Stomach (tissue), 4 donors: ENCODE results near the gene TNFRSF8.

Experiments
- POLR2A ChIP-seq, 4 donors: fragments of 450-650 bp; IDR thresholded peaks; one replicate each; pipeline ENCODE4 v1.6.1; 2016; ENCODE audit warnings: antibody characterized with exemption in 4 of 4, control low read depth in 2 of 4, mild to moderate bottlenecking in 1 of 4, moderate library complexity in 1 of 4
- TF ChIP-seq, protein P1 (sequence below), 7 experiments: fragments of 450-650 bp in 4 of 7; fragments of 200-600 bp in 3 of 7; sonication (generic) in 3 of 7; IDR thresholded peaks; one replicate each; pipeline ENCODE4 v1.5.1; 2016 to 2019; ENCODE audit warnings: antibody characterized with exemption in 7 of 7, control low read depth in 2 of 7, mild to moderate bottlenecking in 1 of 7

DNA sequence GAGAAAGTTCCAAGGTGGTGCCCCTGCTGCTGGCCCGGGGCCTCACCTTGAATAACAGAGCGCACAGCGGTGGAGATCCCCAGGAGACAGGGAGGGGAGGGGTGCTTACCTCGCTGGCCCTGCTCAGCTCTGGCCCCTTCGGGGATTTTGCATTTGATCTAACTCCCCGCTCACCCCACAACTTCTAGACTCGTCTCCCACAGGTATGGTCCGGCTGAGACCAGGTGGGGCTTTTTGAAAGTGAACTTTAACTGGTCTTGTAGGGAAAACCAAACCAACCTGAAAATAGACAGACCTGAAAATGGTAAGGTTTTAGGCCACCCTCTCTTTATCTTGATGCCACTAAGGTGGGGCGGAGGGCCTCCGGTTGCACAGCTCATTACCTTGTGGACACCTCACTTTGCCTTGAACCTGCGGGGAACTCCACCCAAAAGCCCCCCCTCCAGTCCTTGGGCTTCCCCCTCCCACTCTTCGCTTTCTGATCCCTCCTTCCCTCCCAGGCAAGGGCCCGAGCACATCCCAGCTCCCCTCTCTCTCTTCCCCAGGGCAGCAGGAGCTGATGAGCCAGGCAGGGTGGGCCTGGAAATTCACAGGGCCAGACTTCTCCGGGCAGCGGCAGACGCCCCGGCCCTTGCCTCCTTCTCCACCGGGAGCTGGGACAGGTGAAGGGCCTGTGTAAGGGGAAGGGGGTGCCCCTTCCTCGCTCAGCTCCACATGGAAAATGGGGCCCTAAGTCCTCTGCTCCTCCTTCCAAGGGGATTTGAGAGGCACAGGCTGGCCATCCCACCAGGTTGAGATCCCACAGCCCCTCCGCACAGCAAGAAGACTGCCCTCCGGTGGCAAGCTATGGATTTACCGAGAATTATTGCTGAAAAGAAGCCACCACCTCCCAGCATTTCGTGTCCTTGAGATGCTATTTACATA, 16.1 kb downstream of the TNFRSF8 start:
- TF ChIP-seq, protein P1, sequence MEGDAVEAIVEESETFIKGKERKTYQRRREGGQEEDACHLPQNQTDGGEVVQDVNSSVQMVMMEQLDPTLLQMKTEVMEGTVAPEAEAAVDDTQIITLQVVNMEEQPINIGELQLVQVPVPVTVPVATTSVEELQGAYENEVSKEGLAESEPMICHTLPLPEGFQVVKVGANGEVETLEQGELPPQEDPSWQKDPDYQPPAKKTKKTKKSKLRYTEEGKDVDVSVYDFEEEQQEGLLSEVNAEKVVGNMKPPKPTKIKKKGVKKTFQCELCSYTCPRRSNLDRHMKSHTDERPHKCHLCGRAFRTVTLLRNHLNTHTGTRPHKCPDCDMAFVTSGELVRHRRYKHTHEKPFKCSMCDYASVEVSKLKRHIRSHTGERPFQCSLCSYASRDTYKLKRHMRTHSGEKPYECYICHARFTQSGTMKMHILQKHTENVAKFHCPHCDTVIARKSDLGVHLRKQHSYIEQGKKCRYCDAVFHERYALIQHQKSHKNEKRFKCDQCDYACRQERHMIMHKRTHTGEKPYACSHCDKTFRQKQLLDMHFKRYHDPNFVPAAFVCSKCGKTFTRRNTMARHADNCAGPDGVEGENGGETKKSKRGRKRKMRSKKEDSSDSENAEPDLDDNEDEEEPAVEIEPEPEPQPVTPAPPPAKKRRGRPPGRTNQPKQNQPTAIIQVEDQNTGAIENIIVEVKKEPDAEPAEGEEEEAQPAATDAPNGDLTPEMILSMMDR (IDR thresholded peaks at IDR 0.05), result peak in 2 of 7 experiments; percentile 19 to 23
- no peak for TF ChIP-seq POLR2A (IDR thresholded peaks at IDR 0.05)
